ENCODE measurements around the gene CDKAL1. TPM values are rescaled to one million over a fixed set of nuclear protein-coding genes. Genes with fewer than 3 reads are reported as not detected.

The CDKAL1 gene
- total and polyA plus RNA-seq, 2 of the 8 experiments (the other 6 are each of a cell fraction or from before 2014, with no cell fraction given), result 8.4 to 24.6 TPM

DNA sequence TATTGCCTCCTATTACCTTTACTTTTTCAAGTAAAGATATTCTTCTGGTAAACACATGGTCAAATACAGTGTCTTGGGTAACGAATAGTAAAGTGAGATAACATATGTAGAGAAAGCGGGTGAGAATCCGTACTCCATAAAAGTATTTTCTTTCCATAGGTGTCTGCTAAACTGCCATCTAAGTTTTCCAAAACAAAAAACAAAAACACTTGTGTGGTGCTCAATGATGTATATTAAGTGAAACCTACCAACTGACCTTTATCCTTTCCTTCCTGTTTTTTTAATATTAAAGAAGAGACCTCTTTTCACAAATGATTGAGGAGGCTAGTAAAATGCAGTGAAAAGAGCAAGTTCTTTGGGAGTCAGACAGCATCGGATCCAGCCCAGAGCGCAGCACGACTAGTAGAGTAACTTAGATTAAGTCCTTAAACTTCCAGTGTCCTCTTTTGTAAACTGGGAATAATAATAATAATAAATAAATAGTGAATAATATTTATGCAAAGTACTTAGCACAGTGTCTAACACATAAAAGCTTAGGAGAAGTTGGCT, 437 bp upstream of the CDKAL1 start (continued):
- TF ChIP-seq, protein P1, sequence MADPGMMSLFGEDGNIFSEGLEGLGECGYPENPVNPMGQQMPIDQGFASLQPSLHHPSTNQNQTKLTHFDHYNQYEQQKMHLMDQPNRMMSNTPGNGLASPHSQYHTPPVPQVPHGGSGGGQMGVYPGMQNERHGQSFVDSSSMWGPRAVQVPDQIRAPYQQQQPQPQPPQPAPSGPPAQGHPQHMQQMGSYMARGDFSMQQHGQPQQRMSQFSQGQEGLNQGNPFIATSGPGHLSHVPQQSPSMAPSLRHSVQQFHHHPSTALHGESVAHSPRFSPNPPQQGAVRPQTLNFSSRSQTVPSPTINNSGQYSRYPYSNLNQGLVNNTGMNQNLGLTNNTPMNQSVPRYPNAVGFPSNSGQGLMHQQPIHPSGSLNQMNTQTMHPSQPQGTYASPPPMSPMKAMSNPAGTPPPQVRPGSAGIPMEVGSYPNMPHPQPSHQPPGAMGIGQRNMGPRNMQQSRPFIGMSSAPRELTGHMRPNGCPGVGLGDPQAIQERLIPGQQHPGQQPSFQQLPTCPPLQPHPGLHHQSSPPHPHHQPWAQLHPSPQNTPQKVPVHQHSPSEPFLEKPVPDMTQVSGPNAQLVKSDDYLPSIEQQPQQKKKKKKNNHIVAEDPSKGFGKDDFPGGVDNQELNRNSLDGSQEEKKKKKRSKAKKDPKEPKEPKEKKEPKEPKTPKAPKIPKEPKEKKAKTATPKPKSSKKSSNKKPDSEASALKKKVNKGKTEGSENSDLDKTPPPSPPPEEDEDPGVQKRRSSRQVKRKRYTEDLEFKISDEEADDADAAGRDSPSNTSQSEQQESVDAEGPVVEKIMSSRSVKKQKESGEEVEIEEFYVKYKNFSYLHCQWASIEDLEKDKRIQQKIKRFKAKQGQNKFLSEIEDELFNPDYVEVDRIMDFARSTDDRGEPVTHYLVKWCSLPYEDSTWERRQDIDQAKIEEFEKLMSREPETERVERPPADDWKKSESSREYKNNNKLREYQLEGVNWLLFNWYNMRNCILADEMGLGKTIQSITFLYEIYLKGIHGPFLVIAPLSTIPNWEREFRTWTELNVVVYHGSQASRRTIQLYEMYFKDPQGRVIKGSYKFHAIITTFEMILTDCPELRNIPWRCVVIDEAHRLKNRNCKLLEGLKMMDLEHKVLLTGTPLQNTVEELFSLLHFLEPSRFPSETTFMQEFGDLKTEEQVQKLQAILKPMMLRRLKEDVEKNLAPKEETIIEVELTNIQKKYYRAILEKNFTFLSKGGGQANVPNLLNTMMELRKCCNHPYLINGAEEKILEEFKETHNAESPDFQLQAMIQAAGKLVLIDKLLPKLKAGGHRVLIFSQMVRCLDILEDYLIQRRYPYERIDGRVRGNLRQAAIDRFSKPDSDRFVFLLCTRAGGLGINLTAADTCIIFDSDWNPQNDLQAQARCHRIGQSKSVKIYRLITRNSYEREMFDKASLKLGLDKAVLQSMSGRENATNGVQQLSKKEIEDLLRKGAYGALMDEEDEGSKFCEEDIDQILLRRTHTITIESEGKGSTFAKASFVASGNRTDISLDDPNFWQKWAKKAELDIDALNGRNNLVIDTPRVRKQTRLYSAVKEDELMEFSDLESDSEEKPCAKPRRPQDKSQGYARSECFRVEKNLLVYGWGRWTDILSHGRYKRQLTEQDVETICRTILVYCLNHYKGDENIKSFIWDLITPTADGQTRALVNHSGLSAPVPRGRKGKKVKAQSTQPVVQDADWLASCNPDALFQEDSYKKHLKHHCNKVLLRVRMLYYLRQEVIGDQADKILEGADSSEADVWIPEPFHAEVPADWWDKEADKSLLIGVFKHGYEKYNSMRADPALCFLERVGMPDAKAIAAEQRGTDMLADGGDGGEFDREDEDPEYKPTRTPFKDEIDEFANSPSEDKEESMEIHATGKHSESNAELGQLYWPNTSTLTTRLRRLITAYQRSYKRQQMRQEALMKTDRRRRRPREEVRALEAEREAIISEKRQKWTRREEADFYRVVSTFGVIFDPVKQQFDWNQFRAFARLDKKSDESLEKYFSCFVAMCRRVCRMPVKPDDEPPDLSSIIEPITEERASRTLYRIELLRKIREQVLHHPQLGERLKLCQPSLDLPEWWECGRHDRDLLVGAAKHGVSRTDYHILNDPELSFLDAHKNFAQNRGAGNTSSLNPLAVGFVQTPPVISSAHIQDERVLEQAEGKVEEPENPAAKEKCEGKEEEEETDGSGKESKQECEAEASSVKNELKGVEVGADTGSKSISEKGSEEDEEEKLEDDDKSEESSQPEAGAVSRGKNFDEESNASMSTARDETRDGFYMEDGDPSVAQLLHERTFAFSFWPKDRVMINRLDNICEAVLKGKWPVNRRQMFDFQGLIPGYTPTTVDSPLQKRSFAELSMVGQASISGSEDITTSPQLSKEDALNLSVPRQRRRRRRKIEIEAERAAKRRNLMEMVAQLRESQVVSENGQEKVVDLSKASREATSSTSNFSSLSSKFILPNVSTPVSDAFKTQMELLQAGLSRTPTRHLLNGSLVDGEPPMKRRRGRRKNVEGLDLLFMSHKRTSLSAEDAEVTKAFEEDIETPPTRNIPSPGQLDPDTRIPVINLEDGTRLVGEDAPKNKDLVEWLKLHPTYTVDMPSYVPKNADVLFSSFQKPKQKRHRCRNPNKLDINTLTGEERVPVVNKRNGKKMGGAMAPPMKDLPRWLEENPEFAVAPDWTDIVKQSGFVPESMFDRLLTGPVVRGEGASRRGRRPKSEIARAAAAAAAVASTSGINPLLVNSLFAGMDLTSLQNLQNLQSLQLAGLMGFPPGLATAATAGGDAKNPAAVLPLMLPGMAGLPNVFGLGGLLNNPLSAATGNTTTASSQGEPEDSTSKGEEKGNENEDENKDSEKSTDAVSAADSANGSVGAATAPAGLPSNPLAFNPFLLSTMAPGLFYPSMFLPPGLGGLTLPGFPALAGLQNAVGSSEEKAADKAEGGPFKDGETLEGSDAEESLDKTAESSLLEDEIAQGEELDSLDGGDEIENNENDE (IDR thresholded peaks at IDR 0.05; ENCODE audit: insufficient replicate concordance, low read length), result no peak
- no peak for TF ChIP-seq CREB1 (IDR thresholded peaks at IDR 0.05)
- no peak for TF ChIP-seq SIN3A (conservative IDR thresholded peaks at IDR 0.05 in 1 of 2, IDR thresholded peaks at IDR 0.05 in 1 of 2; ENCODE audit: low read depth in 1 of 2, low read length in 2 of 2)
- TF ChIP-seq, protein P2, sequence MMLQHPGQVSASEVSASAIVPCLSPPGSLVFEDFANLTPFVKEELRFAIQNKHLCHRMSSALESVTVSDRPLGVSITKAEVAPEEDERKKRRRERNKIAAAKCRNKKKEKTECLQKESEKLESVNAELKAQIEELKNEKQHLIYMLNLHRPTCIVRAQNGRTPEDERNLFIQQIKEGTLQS (IDR thresholded peaks at IDR 0.05; ENCODE audit: insufficient read depth, low read depth, low read length), result no peak

All from H1 (cell line).